ENCODE results near the gene RAB44.

Gene RAB44

DNA sequence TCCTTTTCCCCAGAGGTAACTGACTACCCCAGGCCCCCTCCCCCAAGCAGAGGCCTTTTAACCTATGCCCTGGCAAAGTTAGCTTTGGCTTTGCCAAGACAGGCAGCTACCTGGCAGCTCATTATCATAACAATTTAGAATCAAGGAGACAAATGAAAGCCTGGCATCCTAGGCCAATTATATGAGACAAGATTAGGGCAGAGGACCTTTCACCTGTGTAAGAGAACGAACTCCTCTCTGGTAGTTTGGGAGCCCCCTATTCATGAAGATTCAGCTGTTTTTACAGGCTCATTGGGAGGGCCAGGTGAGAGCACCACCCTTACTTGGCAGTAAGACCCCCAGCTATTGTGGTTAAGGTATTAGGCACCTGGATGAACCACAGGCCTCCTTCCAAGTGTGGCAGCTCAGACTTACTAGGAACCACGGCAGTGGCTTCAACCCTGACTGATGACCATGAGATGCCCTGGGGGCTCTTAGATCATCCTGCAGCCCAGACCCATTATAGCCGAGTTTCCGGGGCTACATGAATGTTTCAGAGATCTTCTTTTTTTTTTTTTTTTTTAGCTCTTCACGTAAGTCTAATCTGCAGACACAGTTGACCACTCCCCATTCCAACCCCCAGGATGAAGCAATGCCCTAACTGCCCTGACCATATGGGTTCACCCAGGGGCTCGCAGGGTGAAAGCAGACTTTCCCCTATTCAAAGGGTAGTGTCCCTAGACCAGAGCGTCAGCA is 56.2 kb downstream of the RAB44 start:
- no peak for DNase-seq

DNA sequence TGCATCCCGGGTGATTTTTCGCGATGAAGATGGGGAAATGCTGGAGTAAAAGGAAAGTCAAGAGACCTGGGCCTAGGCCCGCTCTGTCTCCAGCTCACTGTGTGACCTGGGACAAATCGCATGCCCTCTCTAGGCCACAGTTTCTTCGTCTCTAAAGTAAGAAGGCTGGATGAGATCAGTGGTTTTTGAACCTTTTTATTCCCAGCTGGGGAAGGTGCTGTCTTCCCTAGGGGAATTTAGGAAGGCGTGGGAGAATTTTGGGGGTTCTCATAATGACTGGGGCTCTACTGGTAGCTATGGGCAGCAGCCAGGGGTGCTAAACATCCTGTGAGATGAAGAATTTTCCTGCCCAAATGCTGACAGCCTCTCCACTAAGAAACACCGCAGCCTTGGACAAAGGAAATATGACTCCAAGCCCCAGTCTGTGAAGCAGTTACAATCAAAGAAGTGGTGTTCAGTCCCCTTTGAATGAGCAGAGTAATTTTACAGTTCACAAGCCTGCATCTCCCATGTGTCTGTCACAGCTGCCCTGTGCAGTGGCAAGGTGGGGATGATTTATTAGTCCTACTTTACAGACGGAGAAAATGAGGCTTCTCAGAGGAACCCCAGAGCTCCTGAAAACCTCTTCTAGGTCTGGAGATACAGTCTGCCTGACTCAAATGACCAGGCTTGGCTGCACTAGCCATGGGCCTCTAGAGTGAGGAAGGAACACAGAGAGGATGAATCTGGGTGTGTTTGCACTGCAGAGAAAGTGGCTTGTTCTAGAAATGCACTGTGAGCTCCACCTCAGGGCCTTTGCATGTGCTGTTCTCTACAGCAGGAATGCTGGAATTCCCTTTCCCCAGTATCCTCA is 57.2 kb downstream of the RAB44 start:
- DNase-seq, result no peak

DNA sequence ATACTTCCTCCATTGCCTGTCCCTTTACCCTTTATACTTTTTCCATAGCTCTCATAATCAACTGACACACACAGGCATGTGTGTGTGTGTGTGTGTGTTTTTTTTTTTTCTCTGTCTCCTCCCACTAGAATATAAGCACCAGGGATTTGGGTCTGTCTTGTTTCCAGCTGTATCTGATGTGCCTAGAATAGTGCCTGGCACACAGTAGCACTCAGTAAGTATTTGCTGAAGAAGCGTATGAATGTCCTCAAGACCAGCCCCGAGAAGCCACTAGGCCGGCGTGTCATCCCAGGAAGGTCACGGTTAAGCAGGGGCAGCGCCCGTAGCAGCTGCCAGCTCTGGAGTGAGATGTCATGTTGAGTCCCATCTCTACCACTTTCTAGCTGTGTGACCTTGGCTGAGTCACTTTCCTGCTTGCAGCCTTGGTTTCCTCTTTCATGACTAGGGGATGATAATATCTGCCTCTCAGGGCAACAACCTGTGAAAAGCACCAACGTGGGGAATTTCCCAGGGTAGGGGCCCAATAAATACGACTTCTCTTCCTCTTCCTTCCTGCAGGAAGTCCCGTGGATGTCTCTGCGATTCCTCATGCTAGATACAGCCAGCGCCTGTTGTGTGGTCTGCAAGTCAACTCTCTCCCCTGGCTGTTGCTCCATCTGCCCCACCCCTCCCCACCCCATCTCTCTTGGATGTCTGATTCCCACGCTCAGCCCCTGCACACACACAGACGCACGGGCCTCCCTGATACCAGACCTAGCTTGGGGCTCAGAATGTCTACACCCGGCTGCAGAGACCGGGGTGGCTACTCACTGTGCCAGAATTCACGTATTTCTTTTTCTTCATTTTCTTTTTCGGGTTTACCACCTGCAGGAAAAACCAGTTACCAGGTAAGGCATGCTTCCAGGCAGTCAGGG is 58.1 kb downstream of the RAB44 start:
- DNase-seq, result peak; percentile 6

DNA sequence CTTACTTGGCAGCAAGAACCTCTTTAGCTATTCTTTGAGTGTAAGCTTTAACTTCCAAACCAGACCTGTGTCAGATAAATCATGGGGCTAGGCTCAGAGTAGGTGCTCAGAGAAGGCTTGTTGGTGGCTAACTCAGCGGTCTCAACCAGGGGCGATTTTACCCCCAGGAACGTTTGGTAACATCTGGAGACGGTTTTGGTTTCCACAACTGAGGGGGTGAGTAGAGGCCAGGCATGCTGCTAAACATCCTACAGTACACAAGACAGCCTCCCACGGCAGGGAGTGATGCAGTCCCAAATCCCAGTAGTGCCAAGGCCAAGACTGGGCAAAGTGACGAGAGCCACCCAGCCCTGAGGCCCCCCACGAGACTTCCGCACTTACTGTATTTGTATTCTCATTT is 59.2 kb downstream of the RAB44 start:
- DNase-seq, result no peak

DNA sequence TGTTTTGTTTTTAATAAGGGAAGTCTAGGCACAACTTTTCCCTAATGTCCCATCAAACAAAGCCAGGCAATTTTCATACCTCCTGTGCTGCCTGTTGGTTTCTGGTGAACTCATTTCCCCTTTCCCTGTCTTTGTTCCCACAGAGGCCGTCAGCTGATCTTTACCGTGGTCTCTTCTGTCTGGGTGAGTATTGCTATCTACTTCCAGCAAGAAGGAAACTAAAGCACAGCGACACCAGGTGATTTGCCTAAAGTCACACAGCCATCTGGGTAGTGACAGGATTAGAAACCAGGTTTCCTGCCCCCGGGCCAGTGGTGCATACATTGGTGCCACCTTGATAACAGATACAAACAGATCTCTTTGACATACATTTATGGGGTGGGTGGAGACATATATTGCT is 59.6 kb downstream of the RAB44 start:
- DNase-seq, result no peak

DNA sequence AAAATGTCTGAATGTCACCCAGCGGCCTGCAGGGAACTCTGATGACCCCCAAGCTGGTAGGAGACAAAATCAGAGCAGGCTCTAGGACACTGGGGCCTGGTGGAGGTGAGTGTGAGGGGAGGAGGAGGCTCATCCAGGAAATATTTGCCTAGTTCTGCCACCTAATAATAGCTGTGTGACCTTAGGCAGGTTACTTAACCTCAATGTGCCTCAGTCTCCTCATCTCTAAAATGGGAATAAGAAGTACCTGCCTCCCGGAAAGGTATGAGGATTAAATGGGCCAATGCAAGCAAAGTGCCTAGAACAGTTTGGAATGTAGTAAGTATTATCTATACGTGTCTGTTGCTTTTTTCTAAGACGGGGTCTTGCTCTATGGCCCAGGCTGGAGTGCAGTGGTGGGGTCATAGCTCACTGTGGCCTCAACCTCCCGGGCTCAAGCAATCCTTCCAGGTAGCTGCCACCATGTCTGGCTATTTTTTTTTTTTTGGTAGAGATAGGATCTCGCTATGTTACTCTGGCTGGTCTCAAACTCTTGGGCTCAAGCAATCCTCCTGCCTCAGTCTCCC is 60.4 kb downstream of the RAB44 start:
- no peak for DNase-seq

DNA sequence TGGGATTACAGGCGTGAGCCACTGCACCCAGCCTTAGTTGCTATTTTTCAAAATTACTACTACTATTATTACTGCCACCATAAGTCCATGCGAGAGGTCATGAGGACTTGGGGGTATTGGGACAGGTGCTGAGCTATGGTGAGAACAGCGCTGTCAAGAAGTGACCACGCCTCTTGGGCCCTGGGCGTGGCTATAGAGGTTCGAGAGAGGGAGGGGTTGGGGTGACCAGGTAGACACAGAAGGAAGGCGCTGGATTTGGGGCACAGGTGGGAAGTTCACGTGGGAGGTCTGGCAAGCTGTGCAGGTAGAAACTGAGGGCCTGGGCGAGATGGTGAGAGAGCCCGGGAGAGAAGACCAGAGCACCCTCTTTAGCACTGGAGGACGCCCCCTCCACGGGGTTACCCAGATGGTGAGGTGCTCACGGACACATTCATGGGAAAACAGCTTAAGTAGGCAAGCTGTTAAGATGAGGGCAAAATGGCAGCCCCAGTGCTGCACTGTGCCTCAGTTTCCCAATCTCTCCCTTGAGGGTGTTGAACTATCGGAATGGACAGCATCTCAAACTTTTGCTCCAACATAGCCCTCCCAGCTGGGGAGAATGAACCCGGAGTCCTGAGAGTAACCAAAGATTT is 61.0 kb downstream of the RAB44 start:
- DNase-seq, result no peak

DNA sequence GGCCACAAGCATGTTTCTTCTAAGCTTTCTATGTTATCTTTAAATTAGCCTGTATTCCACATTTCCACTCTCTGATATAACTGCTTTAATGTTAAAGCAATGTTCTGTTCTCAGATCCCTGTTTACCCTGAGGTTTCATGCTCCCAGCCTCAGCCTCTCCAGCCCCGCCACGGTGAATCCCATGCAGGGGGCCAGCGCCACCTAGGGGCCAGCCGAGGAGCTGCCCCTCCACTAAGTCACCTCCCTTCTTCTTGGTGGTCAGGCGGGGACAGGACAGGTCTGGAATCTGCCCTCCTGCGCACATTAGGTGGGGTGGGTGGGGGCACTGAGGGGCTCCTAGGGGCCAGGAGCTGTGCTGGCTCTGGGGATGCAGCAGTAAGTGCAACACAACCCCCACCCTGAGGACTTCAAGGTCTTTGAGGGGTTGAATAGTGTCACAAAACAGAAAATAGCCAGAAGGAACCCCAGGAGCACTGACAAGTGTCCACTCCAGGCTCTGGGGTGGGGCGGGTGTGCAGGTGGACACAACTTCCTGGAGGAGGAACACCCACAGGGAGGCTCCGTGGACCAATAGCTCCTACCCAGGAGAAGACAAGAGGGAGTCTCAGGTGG is 61.6 kb downstream of the RAB44 start:
- peak; percentile 69 for DNase-seq

DNA sequence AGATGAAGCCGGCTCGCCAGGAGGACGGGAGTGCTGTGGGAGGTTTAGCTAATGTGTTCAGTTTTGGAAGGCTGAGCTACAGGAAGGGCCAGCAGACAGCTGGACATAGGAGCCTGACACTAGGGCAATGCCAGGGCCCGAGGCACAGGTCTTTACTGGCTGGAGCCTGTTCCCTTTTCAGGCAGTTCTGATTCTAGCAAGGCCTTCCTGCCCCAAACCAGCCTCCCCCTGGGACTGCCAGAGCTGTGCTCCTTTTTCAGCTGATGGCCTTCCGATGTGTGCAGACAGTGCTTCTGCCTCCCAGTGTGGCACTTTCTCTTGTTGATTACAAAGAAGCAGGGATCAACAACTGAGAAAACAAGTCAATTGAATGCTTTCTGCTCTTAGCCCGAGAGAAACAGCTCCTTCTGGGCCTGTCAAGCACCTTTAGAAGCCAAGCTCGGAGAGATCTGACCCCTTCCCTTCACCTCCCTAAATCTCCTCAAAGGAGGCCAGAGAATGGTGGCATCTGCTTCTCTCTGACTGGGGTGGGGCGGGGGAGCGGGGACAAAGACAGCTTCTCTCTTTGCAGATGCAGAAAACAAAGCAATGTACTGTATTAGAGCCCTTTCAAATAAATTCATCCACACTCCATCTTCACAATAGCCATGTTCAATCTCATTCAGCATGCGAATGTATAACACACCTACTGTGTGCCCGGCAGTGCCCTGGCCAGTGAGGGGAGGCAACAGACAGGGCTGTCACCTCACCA is 63.2 kb downstream of the RAB44 start:
- DNase-seq, result no peak

DNA sequence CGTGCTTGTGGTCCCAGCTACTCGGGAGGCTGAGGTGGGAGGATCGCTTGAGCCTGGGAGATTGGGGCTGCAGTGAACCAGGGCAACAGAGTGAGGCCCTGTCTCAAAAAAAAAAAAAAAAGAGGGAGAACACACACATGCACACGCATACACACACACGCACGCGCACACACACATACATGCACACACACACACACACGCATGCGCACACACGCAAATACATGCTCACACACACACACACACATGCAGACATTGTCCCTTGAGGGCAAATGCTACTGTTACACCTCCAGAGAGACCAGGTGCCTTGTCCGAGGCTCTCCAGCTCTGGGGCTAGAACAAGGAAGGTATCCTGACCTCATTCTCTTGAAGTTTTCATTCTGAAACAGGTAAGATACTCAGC is 64.5 kb downstream of the RAB44 start:
- DNase-seq, result no peak

DNA sequence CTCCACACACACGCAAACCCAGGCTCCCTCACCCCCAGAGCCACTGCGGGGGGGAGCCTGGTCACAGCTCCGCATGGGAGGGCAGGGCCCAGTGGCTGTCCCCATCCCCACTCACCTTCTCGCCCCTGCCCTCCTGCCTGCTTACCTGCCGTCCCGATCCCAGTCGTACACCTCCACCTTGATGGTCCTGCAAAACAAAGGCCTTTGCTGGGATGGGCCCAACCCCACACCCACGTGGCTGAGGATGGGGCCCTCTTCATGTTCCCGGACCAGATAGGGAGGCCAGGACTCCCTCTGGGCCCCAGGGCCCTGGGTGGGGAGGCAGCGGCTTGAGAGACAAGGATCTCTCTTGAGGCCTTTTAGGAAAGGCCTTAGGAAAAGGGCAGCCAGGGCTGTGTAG is 67.6 kb downstream of the RAB44 start:
- no peak for DNase-seq

DNA sequence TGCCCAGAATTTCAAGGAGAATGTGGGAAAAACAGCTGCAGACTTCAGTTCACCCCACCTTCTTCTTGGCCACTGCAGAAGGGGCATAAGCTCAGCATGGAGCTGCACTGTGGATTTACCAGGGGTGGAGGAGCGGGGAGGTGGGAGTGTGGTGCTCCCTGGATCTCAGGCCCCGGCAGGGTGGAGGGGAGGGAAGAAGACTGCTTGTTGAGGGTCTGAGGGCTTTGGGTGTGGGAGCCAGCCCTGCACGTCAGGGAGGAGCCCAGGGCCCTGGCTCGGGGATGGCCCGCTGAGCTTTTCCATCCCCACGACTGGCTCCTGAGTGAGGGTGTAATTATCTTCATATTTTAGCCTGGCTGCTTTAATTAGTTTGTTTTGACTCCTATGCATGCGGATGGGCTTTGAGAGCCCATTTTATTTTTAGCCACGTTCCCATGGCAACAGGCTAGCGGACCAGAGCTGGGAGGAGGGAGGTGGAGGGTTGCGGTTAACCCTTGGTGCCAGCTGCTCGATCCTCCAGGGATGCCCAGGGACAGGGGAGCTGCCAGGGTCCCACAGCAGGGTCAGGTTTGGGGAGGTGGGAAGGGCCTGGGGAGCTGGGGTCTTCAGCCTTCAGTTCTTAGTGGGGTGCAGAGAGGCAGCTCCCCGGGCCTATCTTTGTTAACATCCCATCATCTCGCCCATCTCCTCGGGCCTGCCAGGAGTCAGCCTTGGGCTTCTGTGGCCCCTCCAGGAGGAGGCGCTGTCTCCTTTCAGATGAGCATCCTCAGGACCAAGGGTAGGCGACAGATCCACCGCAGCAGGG is 68.2 kb downstream of the RAB44 start:
- peak; percentile 84 for DNase-seq

DNA sequence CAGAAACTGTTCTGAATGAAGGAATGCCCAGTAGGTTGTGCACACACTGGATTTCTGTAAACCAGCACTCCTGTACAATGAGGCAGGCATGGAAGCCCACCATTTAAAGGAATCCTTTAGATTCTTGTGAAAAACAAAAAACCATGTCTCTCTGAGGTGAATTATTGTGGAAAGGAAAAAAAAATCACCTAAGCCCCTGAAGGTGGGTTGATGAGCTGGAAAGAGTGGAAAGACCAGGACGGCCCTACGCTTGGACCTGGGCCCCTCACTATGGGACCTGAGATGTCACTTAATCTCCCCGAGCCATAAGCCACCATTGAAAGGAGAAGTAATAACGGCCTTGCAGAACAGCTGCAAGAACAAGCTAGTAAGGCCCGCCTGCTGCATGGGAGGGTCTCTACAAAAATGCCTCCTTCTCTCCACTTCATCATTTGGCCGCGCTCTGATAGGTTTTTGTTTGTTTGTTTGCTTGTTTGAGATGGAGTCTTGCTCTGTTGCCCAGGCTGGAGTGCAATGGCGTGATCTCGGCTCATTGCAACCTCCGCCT is 68.8 kb downstream of the RAB44 start:
- DNase-seq, result no peak

DNA sequence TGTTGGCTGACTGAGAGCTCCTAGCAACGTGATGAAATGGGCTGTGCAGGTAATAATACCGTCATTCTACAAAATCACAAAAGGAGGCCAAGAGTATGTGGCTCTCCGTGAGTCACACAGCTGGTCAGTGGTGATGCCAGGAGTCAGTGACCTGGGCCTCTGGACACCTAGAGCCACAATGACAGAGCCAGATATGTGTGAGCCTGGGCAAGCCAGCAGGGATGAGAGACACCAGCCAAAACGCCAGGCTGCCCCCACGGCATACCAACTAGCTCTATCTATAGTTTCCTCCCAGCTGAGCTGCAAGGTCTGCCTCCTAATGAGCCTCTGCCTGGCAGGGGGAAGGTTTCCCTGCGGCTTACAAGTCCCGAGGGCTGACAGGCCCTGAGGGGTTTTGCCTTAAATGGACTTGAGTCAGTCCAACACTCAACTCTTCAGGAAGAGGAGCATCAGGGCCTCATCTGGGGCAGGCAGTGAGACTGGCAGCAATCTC is 71.6 kb downstream of the RAB44 start:
- no peak for DNase-seq

DNA sequence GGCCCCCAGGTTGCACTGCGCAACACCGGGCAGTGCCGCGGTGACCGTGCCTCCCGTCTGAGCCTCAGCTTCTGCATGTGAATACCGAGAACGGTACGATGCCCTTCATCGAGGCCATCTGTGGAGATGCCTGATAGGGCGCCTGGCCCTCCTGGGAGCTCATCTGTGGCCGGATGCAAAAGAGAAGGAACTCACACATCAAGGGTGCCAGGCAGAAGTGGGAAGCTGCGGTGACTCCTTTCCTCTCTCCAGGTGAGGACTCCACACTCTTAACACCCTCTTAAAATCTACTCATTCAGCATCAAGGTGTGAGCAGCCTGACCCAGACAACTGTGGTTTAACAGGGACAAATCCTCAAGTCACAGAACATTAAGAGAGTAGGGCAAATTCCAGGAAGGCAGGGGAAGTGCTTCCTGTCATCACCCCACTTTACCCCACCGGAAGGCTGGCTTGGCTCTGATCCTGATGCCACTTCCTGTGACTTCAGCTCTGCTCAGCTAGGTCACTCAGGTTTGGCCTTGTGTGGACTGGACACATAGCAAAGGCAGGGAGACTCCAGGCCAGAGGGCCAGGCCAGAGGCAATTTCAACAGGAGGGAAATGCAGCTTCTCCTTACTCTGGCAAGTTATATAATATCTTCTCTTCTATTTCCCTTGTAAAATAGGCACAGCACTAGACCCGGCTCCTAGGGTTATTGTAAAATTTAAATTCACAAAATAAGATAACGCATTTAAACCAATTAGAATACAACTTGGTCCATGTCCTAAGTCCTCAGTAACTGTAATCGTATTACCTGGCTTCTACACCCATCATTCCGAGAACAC is 72.3 kb downstream of the RAB44 start:
- DNase-seq, result peak; percentile 46

DNA sequence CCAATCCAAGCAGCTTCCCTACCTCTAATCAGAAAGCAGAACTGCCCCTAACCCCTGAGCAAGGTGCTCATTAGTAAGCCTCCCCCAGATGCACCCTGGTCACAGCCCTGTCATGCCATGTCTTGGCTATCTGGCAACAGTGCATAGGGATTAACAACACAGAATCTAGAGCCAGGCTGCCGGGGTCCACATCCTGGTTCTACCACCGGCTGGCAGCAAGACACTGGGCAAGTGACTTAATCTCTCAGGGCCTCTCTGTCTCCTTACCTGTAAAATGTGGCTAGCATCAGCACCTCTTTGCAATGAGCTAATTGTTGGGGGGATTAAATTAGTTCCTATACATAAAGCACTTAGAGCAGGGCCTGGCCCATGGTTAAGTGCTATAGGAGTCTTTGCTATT is 73.5 kb downstream of the RAB44 start:
- no peak for DNase-seq

DNA sequence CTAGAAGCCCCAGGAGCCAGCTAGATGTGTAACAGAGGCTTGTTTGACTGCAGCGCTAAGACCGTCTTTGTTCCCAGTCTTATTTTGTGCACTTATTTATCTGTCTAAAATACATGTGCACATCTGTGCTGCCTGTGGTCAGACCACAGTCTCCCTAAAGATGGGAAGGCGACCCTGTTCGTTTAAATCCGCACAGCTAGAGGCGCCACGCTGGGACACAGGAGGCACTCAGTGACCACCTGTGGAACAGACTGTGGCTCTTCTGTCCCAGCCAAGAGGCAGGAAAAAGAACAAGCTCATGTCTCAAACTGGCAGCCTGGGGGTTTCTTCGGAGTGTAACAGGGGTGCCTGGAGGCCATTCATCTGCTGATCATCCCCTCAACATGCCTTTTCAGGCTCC is 74.8 kb downstream of the RAB44 start:
- no peak for DNase-seq

DNA sequence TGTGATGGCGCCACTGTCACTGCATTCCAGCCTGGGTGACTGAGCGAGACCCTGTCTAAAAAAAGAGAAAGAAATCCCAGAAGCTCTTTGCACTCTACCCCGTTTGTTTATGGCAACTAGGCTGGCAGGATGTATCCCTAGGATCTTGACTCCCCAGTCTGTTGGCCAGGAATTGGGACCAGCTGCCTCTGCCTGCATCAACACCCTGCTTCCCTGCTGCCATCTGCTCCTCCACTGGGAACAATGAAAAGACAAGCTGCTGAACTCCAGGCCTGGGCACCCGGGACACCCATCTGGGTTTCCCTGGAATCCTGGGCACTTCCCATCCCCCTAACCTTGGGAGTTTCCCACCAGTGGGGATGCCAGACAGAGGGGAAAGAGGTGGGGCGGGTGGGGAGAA is 76.7 kb downstream of the RAB44 start:
- DNase-seq, result no peak

DNA sequence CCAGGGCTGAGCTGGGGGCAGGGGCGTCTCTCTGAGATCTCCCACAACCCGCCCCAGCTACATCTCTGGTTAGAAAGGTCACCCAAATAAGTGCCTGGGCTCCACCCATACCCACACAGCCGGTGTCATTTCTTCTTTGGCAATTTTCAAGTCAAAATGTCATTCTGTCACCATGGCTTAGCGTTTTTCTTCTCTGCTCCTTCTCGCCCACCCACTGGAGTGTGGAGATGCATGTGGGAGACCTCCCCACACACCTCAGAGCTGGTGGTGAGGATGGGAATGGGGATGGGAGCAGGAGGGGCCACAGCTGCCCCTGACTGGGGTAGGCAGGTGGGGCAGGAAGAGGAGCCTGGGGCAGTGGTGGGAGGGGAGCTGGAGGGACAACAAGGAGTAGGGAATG is 78.5 kb downstream of the RAB44 start:
- DNase-seq, result no peak

Data from hematopoietic multipotent progenitor cell treated with erythropoietin and hydrocortisone succinate and interleukin-3 and kit ligand, for 8 days (in vitro differentiated cells).